Adrenal gland (tissue), 12 donors: ENCODE data around the gene FRMD3. TPM values are rescaled to one million over a fixed set of nuclear protein-coding genes. Genes with fewer than 3 reads are reported as not detected.

Source experiments
- DNase-seq, 7 donors: peaks; one replicate each; pipeline ENCODE4 v3.0.0-alpha.2; 2019 to 2020
- H3K27ac ChIP-seq, 5 donors: fragments of 200-600 bp; sonication (generic) in 4 of 5; 1 replicate in 3 of 5; 2 replicates in 2 of 5; pipeline versions ENCODE4 v1.5.1 to v1.8.0; 2016 to 2020; ENCODE audit warnings: mild to moderate bottlenecking in 1 of 5
- H3K27me3 ChIP-seq: fragments of 200-600 bp; 2 replicates; pipeline ENCODE4 v1.8.0; 2021
- H3K36me3 ChIP-seq, 2 donors: fragments of 200-600 bp; replicated peaks in 1 of 2; 1 replicate in 1 of 2; 2 replicates in 1 of 2; pipeline versions ENCODE4 v1.5.1 to v1.8.0; 2018 to 2022
- H3K4me1 ChIP-seq, 2 donors: fragments of 200-600 bp; replicated peaks in 1 of 2; 1 replicate in 1 of 2; 2 replicates in 1 of 2; pipeline versions ENCODE4 v1.5.1 to v1.8.0; 2018 to 2021
- H3K4me3 ChIP-seq, 4 donors: fragments of 200-600 bp; sonication (generic) in 3 of 4; one replicate each; pipeline ENCODE4 v1.5.1; 2016 to 2018
- H3K9me3 ChIP-seq, 3 donors: fragments of 200-600 bp; sonication (generic) in 1 of 3; replicated peaks in 1 of 3; 1 replicate in 2 of 3; 2 replicates in 1 of 3; pipeline versions ENCODE4 v1.5.1 to v1.8.0; 2016 to 2021
- CTCF ChIP-seq, 6 experiments: fragments of 450-650 bp in 4 of 6; fragments of 200-600 bp in 2 of 6; sonication (generic) in 1 of 6; IDR thresholded peaks; 1 replicate in 5 of 6; 2 replicates in 1 of 6; pipeline versions ENCODE4 v1.5.1 to v1.8.0; 2016 to 2021; ENCODE audit warnings: antibody characterized with exemption in 6 of 6, mild to moderate bottlenecking in 2 of 6, moderate library complexity in 1 of 6
- POLR2A ChIP-seq, 2 donors: fragments of 450-650 bp; IDR thresholded peaks; one replicate each; pipeline ENCODE4 v1.6.1; 2017; ENCODE audit warnings: antibody characterized with exemption in 2 of 2, mild to moderate bottlenecking in 2 of 2, moderate library complexity in 1 of 2
- WGBS, 4 donors: extraction: QIAGEN DNeasy Blood & Tissue Kit in 2 of 4; methylation state at CpG; one replicate each; pipeline versions ENCODE4 v1.1.5 to v1.1.7; 2013 to 2017; 5-methylcytosine and 5-hydroxymethylcytosine counted together
- intact Hi-C, 2 donors: fragments of 100-400 bp; cut with DNase I; formaldehyde crosslinking; loops; one replicate each; pipeline versions ENCODE4 v1.14.1 to v1.15.0; 2022 to 2023
- polyA plus RNA-seq, 3 donors: library from polyadenylated mRNA; stranded (reverse); fragments of 200-250 nt in 2 of 3; fragments of 350-450 nt in 1 of 3; fragmentation: Illumina TruSeq in 1 of 3; extraction: RNeasy Lipid Tissue Mini Kit (QIAGEN cat#74804) in 1 of 3; gene quantifications; one replicate each; pipeline ENCODE4 v1.2.3, GENCODE V29; 2013 to 2014
- total RNA-seq, 9 donors: library from RNA; depleted of rRNA in 4 of 9; stranded (reverse); fragments of >200 nt in 4 of 9; fragments of 120-200 nt in 1 of 9; fragmentation: NEBNext Ultra II Directional in 1 of 9; extraction: Animal tissue kit (Norgen Biotek cat#: 25700) in 1 of 9; gene quantifications; one replicate each; pipeline versions ENCODE4 v1.1.0 to v1.2.4, GENCODE V29; 2013 to 2023
- donor health status: healthy with polysubstance abuse.
- donor health status: Bipolar disorder and iron deficiency.
- donor health status: DM: yes; HTN: yes; CAD: no.
- donor health status: DM: no; HTN: no; CAD: no.
- donor health status: DM: no; HTN: no; CAD: no.
- donor health status: DM: yes; HTN: yes; CAD: no.

FRMD3 gene
- total and polyA plus RNA-seq, 12 donors = 1.8 to 32.9 (median 13.6) TPM

GRCh38 chr9:83239747-83240146, 298.5 kb downstream of the FRMD3 start:
- TF ChIP-seq POLR2A (IDR thresholded peaks at IDR 0.05) = no peak
- Histone ChIP-seq H3K27ac (no peak overlapping the region), H3K27me3 (no peaks in the 10 kb centered on the region), H3K4me3 (no peak overlapping the region), H3K4me1 (peaks cover 5 to 10% of the 10 kb centered on the region in 2 donors), H3K36me3 (no peaks in the 10 kb centered on the region), H3K9me3 (no peaks in the 10 kb centered on the region)
- no peak for DNase-seq
- intact Hi-C loops = no loop called here

- 82 to 87% (median 85%) methylated on average over 6 of the region's 6 CpGs for WGBS, 4 donors
- no peaks in the 10 kb centered on the region for H3K9me3 ChIP-seq
- no peaks in the 10 kb centered on the region for H3K27me3 ChIP-seq
- no peak for TF ChIP-seq POLR2A (IDR thresholded peaks at IDR 0.05)
- peaks cover 5 to 10% of the 10 kb centered on the region in 2 donors for H3K4me1 ChIP-seq
- intact Hi-C loops = no loop called here
- no peaks in the 10 kb centered on the region for H3K36me3 ChIP-seq
- no peak overlapping the region for H3K4me3 ChIP-seq
- DNase-seq = peak in 4 of 7 donors; percentile 19 to 53 (median 42)
- H3K27ac ChIP-seq = no peak overlapping the region
Measured at GRCh38 chr9:83238871-83239640, 299.1 kb downstream of the FRMD3 start.

- H3K27ac ChIP-seq = no peak overlapping the region
- no peak for DNase-seq
- intact Hi-C loops = no loop called here
- no peaks in the 10 kb centered on the region for H3K27me3 ChIP-seq
- TF ChIP-seq POLR2A (IDR thresholded peaks at IDR 0.05) (no peak), CTCF (IDR thresholded peaks at IDR 0.05) (no peak)
- peaks cover 5 to 11% of the 10 kb centered on the region in 2 donors for H3K4me1 ChIP-seq
- H3K4me3 ChIP-seq = no peak overlapping the region
- WGBS, 4 donors = 90 to 97% (median 93%) methylated on average over 4 of the region's 4 CpGs
- no peaks in the 10 kb centered on the region for H3K36me3 ChIP-seq
- H3K9me3 ChIP-seq = no peaks in the 10 kb centered on the region
Measured at GRCh38 chr9:83236029-83236696, 302.0 kb downstream of the FRMD3 start.

- no peaks in the 10 kb centered on the region for H3K27me3 ChIP-seq
- DNase-seq = no peak
- 84 to 87% (median 86%) methylated on average over 2 of the region's 2 CpGs for WGBS, 4 donors
- no peak overlapping the region for H3K27ac ChIP-seq
- intact Hi-C loops = no loop called here
- no peak overlapping the region for H3K4me3 ChIP-seq
- TF ChIP-seq CTCF (IDR thresholded peaks at IDR 0.05) (no peak), POLR2A (IDR thresholded peaks at IDR 0.05) (no peak)
- H3K4me1 ChIP-seq = peaks cover 5 to 15% of the 10 kb centered on the region in 2 donors
- H3K36me3 ChIP-seq = no peaks in the 10 kb centered on the region
- H3K9me3 ChIP-seq = no peaks in the 10 kb centered on the region
Measured at GRCh38 chr9:83235526-83235925, 302.7 kb downstream of the FRMD3 start.

GRCh38 chr9:83234541-83234940, 303.7 kb downstream of the FRMD3 start:
- H3K4me1 ChIP-seq = peaks cover 3 to 11% of the 10 kb centered on the region in 2 donors
- no peak overlapping the region for H3K4me3 ChIP-seq
- intact Hi-C loops = no loop called here
- H3K36me3 ChIP-seq = no peaks in the 10 kb centered on the region
- no peaks in the 10 kb centered on the region for H3K9me3 ChIP-seq
- 52 to 71% (median 62%) methylated on average over 3 of the region's 3 CpGs for WGBS, 4 donors
- no peak overlapping the region for H3K27ac ChIP-seq
- peak in 2 of 7 donors; percentile 9 to 25 for DNase-seq
- TF ChIP-seq POLR2A (IDR thresholded peaks at IDR 0.05) (no peak), CTCF (IDR thresholded peaks at IDR 0.05) (no peak)
- no peaks in the 10 kb centered on the region for H3K27me3 ChIP-seq
